Measurements from ENCODE around the gene FOXK2.
"Not testable (repeated sequence)": the region's sequence is repeated elsewhere in the genome, so short reads cannot be mapped to it uniquely, and the experiment has no call there.

FOXK2 gene

GRCh38 chr17:82570277-82570676, 50.7 kb downstream of the FOXK2 start:
- in situ Hi-C loops (cut with MboI; ENCODE audit: low pct_unique_long_range_greater_than_20kb, low sequenced_read_pairs, unreplicated experiment), result no loop called here

GRCh38 chr17:82571855-82572254, 52.3 kb downstream of the FOXK2 start:
- DNase-seq (ENCODE audit: low spot score), result no peak
- in situ Hi-C loops (cut with MboI; ENCODE audit: low pct_unique_long_range_greater_than_20kb, low sequenced_read_pairs, unreplicated experiment), result no loop called here
- no peak for TF ChIP-seq CTCF (IDR thresholded peaks at IDR 0.05; ENCODE audit: extremely low read depth, insufficient read depth, missing control alignments)

More at GRCh38 chr17:82570277-82570676, 50.7 kb downstream of the FOXK2 start:
- no peak for DNase-seq (ENCODE audit: low spot score)
- TF ChIP-seq CTCF (IDR thresholded peaks at IDR 0.05; ENCODE audit: extremely low read depth, insufficient read depth, missing control alignments), result no peak

GRCh38 chr17:82574041-82574440, 54.5 kb downstream of the FOXK2 start:
- TF ChIP-seq CTCF (IDR thresholded peaks at IDR 0.05; ENCODE audit: extremely low read depth, insufficient read depth, missing control alignments), result no peak
- no peak for DNase-seq (ENCODE audit: low spot score)

GRCh38 chr17:82575581-82576221, 56.2 kb downstream of the FOXK2 start:
- DNase-seq (ENCODE audit: low spot score); in situ Hi-C loops (cut with MboI; ENCODE audit: low pct_unique_long_range_greater_than_20kb, low sequenced_read_pairs, unreplicated experiment): not testable (repeated sequence)

More at GRCh38 chr17:82574041-82574440, 54.5 kb downstream of the FOXK2 start:
- in situ Hi-C loops (cut with MboI; ENCODE audit: low pct_unique_long_range_greater_than_20kb, low sequenced_read_pairs, unreplicated experiment), result no loop called here

- DNase-seq (ENCODE audit: low spot score), result no peak
- in situ Hi-C loops (cut with MboI; ENCODE audit: low pct_unique_long_range_greater_than_20kb, low sequenced_read_pairs, unreplicated experiment), result no loop called here
- TF ChIP-seq CTCF (IDR thresholded peaks at IDR 0.05; ENCODE audit: extremely low read depth, insufficient read depth, missing control alignments), result no peak
Observed at GRCh38 chr17:82577300-82577699, 57.8 kb downstream of the FOXK2 start.

GRCh38 chr17:82579969-82580368, 60.4 kb downstream of the FOXK2 start:
- in situ Hi-C loops (cut with MboI; ENCODE audit: low pct_unique_long_range_greater_than_20kb, low sequenced_read_pairs, unreplicated experiment); DNase-seq (ENCODE audit: low spot score): not testable (repeated sequence)

GRCh38 chr17:82582213-82582612, 62.7 kb downstream of the FOXK2 start:
- in situ Hi-C loops (cut with MboI; ENCODE audit: low pct_unique_long_range_greater_than_20kb, low sequenced_read_pairs, unreplicated experiment), result no loop called here
- DNase-seq (ENCODE audit: low spot score), result no peak
- no peak for TF ChIP-seq CTCF (IDR thresholded peaks at IDR 0.05; ENCODE audit: extremely low read depth, insufficient read depth, missing control alignments)

GRCh38 chr17:82582709-82583108, 63.2 kb downstream of the FOXK2 start:
- TF ChIP-seq CTCF (IDR thresholded peaks at IDR 0.05; ENCODE audit: extremely low read depth, insufficient read depth, missing control alignments), result no peak
- in situ Hi-C loops (cut with MboI; ENCODE audit: low pct_unique_long_range_greater_than_20kb, low sequenced_read_pairs, unreplicated experiment), result no loop called here
- DNase-seq (ENCODE audit: low spot score), result no peak

Measured in GM13977 (cell line).